HG03095 (cell line): ENCODE results near the gene TENT5A.
"Not testable (repeated sequence)": the region's sequence is repeated elsewhere in the genome, so short reads cannot be mapped to it uniquely, and the experiment has no call there.

ENCODE experiments used
- ATAC-seq: cut with Tn5 transposase; IDR thresholded peaks from one replicate; pipeline ENCODE4 v1.9.1; 2021; ENCODE audit warnings: moderate library complexity; ENCODE audit not compliant: unreplicated experiment

The TENT5A gene

DNA sequence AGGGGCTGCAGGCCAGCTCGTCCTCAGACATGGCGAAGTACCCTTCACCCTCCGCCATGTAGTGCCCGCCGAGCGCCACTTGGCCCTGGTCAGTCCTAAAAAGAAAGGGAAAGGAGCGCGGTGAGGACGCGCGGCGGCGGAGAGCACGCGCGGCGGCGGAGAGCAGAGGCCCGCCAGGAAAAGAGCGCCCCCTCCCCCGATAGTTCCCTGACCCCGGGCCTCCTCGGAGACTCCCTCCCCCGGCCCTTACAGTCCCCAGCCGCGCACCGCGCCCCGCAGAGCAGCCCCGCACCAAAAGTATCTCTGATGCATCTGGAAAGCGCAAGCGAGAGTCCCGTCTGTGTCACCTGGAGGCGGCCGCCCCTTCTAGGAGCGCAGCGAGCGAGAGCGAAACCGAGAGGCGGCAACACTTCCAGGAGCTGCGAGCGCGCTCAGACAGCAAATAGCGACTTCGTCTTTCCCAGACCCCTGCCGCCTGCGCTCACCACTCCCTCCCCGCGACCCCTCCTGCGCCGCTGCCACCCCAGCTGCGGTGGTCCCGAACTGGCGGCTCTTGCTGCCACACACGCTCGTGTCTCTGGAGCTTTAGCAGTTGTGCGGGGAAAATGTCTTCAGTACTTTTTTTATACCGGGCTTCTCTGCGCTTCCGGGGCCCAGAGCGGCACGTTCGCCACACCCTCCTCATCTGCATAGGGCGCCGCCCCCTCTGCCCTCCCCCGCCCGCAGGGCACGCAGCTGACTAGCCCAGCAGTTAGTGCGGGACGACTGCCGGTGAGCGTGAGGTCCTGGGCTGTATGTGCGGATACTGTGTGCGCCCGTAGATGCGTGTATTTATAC is at the start of gene TENT5A:
Gene TENT5A, minus strand, starts transcription at position 598 of the 837 bp plus-strand sequence. Its CDS starts 540 bp downstream, at position 58.
- peak; percentile 81 for ATAC-seq

DNA sequence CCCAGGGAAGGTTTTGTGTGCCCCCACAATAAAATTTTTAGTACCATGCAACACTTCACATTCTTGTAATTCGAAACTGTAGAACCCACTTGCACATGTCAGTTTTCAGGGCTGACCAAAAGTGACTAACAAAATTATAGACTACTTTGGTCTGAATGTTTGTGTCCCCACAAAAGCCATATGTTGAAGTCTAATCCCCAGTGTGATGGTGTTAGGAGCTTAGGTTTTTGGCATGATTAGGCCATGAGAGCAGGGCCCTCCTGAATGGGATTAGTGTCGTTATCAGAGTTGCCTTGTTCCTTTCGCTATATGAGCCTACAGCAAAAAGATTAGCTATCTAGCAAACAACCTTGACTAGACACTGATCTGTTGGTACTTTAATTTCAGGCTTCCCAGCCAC is 49.0 kb upstream of the TENT5A start:
- ATAC-seq: no peak

DNA sequence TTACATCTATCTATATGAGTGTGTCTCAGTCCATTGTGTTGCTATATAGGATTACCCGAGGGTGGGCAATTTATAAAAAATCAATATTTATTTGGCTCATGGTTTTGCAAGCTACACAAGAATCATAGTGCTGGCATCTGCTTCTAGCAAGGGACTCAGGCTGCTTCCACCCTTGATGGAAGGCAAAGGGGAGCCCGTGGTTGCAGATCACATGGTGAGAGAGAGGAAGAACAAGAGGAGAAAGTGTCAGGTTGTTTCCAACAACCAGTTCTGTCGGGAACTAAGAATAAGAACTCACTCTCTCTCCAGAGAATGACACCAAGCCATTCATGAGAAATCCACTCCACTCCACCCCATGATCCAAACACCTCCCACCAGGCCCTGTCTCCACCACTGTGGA is 48.2 kb upstream of the TENT5A start:
- ATAC-seq: no peak

DNA sequence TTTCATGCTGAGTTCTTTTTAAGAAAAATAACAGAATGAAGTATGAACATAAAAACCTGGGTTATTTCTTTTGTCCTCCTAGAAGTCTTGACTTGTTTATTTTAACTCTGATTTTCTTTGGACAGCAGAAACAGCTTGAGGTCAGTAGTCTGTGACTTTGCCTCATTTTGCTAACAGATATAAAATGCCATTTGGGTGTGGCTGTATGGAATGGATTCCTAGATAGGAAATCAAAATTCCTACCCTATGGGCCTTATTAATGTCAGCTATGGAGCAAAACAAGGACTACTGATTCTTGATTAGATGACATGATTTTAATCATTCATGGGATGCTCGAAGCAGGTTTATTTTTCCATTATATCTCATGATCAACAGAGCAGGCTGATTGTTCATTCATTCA is 46.8 kb upstream of the TENT5A start:
- no peak for ATAC-seq

DNA sequence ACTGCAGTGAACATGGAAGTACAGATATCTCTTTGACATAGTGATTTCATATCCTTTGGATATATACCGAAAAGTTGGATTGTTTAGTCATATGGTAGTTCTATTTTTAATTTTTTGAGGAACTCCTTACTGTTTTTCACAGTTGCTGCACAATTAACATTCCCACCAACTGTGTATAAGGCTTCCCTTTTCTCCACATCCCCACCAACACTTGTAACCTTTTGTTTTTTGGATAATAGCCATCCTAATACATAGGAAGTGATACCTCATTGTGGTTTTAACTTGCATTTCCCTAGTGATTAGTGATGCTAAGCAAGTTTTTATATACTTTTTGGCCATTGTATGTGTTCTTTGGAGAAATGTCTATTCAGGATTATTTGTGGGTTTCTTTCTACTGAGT is 45.1 kb upstream of the TENT5A start:
- no peak for ATAC-seq

DNA sequence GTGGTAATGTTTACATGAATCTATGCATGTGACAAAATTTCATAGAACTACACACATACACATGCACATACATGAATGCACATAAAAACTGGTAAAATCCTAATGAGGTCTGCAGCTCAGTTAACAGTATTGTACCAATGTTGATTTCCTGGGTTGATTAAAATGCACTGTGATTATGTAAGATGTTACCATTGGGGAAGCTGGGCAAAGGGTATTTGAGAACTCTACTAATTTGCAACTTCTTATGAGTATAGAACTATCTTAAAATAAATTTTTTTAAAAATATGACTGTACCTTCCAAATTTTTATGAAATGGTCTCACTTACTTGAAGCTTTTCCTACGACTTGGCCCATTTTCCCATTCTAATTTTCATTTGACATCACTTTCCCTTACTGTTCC is 43.4 kb upstream of the TENT5A start:
- ATAC-seq: no peak

DNA sequence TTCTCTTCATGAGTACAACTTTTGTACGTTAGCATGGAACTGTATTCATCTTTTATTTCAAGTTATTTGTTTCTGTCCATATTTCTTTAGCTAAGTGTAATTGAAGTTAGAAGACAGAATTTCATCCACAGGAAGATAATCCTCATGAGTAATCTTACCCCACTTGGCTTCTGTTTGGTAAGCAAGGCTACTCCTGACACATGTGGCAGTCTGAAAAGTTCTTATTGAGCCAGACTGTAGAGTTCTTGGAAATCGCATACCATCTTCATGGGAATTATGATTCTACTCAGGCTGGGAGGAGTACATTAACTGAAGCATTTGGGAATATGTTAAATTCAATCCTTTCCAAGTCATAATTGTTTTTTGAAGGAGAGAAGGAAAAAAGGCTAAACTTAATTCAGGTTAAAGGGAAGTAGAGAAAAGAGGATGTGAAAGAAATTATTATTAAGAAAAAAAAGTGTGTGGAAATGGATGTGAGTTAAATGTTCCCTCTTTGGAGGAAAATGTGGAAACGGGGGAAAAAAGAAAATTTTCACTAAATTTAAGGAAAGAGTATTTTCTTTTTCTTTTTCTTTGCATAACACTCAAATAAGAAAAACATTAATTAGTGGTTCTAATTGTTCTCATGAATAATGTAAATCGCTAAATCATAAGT is 41.5 kb upstream of the TENT5A start:
- no peak for ATAC-seq

DNA sequence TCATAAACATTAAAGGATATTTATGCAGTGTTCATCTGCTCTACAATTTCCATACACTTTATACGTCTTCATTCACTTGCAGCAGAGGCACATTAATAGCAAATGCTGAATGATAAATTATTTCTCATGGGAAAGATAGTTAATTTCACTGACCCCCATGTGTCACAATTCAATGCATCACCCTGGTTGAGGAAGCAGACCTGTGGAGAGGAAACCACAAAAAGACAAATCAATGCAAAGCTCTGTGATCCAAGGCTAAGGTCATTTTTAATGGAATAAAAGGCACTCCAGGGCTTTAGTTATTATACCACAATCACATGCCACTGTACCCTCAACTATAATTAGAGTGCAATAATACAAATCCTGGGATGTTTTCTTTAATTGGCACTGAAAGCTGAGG is 40.3 kb upstream of the TENT5A start:
- no peak for ATAC-seq

DNA sequence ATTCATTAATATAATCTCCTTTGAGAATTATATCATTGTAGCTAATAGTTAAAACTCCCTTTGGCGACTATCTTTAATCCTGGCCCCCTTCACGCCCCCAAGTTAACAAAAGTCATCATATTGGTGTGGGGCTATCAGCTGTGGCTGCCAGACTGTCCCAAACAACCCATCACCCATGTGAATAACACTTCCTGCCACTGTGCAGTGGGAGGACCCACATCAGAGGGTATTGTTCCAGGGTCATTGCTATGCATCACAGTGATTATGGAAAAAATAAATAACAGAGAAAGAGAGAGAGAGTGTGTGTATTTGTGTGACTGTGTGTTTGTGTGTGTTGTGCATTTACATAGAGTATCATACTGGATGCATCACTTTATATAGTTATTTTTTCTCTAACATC is 39.3 kb upstream of the TENT5A start:
- ATAC-seq: no peak

DNA sequence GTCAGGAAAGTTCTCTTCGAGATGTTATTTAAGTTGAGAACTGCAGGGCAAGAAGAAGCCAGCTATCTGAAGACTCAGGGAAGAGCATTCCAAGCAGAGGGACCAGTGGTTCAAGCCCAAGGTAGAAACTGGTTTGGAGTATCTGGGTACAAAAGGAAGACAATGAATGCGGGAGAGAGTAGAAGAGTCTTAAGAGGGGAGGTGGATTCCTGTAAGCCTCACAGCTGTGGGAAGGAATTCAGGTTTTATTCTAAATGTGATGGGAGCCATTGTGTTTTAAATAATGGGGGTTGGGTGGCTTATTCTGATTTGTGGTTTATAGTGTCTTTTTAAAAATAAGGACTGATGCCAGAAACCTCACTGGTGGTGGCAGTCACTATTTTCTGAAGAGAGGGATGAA is 37.6 kb upstream of the TENT5A start:
- no peak for ATAC-seq

DNA sequence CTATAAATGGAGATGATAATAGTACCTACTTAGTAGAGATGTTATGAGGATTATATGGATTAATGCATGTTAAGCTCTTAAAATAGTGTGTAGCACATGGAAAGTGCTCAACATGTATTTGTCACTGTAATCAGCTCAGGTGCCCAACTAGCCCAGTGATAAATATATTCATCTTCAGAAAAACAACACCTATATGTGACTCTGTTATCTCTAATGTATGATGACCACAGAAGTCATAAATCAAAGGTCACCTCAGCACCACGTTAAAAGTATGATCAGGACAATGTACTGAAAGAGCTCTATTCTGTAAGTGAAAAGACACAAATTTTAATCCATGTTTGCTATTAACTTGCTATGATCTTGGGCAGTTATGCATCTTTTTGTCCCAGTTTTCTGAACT is 36.8 kb upstream of the TENT5A start:
- no peak for ATAC-seq

DNA sequence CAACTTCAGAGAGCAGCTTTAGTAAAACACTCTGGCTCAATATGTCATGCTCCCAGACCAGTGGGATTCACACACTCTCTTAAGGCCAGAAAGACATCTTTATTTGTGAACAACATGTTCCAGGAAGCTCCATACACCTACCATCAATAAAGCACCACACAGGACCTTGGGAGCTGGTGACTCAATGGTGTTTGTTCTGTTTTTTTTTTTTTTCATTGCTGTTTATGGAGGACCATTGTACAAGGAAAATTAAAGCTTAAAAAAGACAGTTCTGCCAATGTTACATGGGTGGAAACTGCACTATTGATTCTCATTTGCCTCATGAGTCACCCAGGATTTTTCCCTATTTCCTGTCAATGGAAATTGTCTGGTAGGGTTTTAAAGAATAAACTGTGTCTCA is 36.3 kb upstream of the TENT5A start:
- no peak for ATAC-seq

DNA sequence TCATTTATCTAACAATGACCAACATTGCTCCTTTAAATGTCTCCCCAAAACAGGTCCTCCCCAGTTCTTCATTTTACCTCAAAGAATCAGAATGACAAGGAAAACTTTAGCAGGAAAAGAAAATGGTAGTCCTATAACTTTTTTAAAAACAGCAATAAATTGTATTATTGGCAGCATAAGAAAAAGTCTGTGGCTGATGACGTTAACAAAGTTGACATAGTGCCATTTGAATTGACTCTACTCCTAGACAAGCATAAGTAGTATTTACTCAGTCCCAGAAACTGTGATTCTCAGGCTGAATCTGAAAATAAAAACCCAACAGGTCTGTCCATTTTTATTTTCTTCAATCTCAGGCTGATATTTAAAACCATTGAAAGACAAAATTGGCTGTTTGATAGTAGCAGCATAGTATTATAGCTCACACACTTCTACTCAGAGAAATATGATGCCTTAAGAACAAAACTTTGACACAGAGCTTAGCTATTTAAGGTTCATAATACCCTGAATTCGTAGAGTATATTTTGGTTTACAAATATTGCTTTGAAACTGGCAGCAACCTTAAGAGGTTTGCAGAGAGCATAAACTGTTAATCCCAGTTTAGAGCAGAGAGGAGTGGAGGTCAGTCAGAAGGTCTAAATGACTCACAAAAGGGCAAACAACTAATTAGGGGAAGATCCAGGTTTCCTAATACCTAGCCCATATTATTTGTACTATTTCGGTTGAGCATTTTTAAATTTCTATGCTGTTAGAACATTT is 35.0 kb upstream of the TENT5A start:
- ATAC-seq: no peak

DNA sequence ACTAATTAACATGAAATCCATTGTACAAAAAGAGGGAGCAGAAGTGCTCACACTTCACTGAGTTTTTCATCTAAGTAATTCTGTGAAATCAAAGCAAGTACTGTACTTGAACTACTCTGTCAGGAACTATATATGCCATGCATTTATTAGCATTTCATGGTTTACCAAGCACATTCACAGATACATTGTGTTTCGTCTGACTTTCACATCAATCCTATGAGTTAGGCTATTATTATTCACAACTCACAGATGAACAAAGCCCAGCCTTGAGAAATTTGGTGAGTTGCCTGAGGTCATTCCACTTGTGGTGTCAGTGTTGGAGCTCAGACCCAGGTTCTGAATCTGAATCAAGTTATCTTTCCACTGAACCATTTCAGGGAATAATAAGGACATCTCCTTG is 33.7 kb upstream of the TENT5A start:
- ATAC-seq: no peak

DNA sequence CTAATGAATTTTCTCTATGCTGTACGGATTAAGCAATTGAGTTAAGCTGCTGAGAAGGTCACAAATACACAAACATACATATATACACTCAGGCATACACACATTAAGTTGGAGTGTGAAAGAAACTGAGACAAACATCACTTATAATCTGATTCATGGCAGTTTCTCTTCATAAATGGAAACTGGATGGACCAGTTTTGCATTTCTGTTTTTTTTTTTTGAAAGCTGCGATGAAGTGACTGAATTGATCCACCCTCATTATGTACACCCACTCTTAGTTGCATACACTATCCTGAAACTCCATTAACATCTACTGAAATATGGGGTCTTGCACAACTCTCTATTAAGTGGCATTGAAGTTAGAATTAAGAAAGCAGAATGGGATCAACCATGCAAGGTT is 32.9 kb upstream of the TENT5A start:
- ATAC-seq: no peak

DNA sequence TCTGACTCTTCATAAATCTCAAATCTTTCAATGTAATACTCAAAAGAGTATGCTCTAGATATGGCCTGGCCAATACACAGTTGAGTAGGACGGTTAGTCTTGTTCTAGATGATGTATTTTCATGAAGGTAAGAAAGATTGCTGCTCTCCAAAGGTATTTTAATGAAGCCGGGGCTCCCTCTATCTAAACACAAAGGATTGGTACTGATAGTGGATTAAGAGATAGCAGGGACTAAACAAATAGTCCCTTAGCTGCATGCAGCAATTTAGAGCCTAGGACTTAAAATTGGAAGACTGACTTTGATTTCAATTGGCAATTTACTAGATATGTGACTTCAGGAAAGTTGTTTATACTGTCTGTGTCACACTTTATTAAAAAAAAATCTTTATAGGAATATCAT is 31.4 kb upstream of the TENT5A start:
- no peak for ATAC-seq

DNA sequence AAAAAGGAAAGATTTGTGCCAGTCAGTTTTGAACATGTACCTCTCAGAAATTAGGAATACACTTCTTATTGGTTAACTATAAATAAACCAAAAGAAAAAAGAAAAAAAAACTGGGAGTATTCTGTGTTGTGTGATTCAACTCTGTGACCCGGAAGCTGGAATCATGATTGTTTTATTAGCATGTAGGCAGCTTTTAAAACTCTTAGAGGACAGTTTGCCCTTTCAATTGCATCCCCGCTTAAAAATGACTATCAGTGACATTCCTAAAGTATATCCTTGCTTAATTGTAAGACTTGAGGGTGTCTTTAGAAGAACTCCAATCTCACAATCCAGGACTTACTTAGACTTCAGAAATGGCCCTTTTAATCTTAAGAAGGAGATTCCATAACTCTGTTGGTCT is 29.1 kb upstream of the TENT5A start:
- no peak for ATAC-seq

DNA sequence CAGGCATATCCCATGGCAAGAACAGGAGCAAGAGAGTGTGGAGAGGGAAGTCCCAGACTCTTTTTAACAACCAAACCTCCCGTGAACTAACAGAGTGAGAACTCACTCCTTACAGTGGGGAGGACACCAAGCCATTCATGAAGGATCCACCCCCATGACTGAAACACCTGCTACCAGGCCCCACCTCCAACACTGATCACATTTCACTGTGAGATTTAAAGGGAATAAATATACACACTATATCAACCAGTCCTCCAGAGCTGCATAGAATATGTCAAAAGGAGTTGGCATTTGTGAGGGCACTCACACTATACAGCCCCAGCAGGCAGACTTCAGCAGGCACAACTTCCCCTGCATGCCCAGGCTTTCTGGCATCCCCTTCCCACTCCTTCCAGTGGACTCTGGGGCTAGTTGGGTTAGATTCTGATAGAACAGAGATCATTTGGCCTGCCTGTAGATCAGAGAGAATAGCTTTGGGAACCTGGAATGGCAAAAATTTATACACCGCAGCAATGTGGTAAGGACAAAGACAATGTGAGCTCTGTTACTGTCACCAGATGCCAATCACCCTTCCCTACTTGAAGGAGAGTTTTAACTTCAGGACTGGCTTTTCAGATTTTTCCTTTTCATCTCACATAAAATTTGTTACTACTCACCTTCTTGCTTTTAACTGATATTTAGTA is 25.2 kb upstream of the TENT5A start:
- no peak for ATAC-seq

DNA sequence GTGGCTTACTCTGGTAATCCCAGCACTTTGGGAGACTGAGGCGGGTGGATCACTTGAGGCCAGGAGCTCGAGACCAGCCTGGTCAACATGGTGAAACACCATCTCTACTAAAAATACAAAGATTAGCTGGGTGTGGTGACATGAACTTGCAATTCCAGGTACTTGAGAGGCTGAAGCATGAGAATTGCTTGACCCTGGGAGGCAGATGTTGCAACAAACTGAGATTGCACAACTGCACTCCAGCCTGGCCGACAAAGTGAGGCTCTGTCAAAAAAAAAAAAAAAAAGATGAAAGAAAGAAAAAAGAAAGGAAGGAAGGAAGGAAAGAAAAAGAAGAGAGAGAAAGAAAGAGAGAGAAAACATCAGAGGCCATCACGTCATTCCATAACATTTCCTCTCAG is 23.7 kb upstream of the TENT5A start:
- ATAC-seq: not testable (repeated sequence)

DNA sequence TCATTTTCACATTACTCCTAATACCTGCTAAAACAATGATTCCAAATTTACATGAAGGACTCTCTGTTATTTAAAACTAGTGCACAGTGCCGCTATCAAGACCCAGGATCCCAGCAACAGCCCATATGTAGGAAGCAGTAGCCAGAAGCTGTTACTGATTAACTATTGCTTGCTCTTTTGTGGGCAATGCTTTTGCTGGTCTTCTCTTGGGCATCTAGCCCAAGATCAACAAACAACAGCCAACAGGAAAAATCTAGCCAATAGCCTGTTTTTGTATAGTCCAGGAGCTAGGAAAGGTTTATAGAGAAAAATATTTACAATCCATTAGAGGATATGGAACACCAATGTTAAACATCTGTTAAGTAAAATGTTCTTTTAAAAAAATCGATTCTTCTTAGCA is 22.1 kb upstream of the TENT5A start:
- ATAC-seq: no peak

DNA sequence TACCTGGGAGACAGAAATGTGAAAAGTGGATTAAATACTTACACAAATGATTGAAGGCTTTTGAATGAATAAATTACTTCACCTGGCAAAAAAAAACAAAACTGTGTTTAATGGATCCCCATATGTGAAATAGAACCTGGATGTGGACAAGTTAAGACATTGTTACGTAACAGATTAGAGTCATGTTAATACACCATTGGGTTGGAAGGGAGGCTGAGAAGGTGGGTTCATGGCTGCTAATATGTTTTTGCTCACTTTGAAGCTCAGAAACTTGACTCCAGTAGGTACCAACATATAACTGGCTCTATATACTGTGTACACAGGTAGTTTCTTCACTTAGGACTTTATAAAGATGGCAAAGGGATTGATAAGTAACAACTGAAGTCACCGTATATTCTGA is 21.4 kb upstream of the TENT5A start:
- no peak for ATAC-seq
